IMR-90 (cell line): Measurements from ENCODE around the gene DOCK1. TPM values are rescaled to one million over a fixed set of nuclear protein-coding genes. Genes with fewer than 3 reads are reported as not detected.

Experiments used
- ATAC-seq: fragments of 200-7000 bp; cut with Tn5 transposase; 2 replicates; pipeline ENCODE4 v1.9.1; 2020; ENCODE audit warnings: low read depth, mild to moderate bottlenecking, moderate library complexity
- BruUV-seq: library from RNA; stranded (reverse); fragments of 400-500 nt; replicated peaks from 2 replicates; lab custom pipeline; 2021; lab: Mats Ljungman, UMichigan
- CTCF ChIA-PET: fragments of 300-600 bp; formaldehyde crosslinking; extraction: SDS; loops from one replicate; lab custom pipeline; 2021; ENCODE audit warnings: antibody characterized with exemption; lab: Yijun Ruan, JAX
- POLR2A ChIA-PET: fragments of 300-600 bp; sonication (Branson Sonifier 250); formaldehyde crosslinking; loops from one replicate; lab custom pipeline; 2022; ENCODE audit warnings: antibody characterized with exemption; ENCODE audit not compliant: unreplicated experiment; lab: Charles Lee
- DNase-seq: peaks from one replicate; pipeline ENCODE4 v3.0.0; 2013
- H2AFZ ChIP-seq: replicated peaks from 2 replicates; pipeline ENCODE3; 2013; ENCODE audit warnings: low read length, mild to moderate bottlenecking; ENCODE audit not compliant: poor library complexity
- H2AK5ac ChIP-seq: 2 replicates; pipeline ENCODE4 v1.6.1; 2013; ENCODE audit warnings: low read depth, low read length, inconsistent platforms
- H2AK9ac ChIP-seq: replicated peaks from 2 replicates; pipeline ENCODE3; 2013; ENCODE audit warnings: mild to moderate bottlenecking, low read depth, low read length, moderate library complexity; ENCODE audit not compliant: poor library complexity
- H2BK120ac ChIP-seq: 2 replicates; pipeline ENCODE4 v1.6.1; 2013; ENCODE audit warnings: low read depth, low read length, inconsistent platforms
- H2BK15ac ChIP-seq: 3 replicates; pipeline ENCODE4 v1.6.1; 2013; ENCODE audit warnings: low read depth, low read length, inconsistent platforms
- H2BK20ac ChIP-seq: 2 replicates; pipeline ENCODE4 v1.6.1; 2013; ENCODE audit warnings: low read depth, mild to moderate bottlenecking, inconsistent platforms, low read length, moderate library complexity
- H2BK5ac ChIP-seq: 2 replicates; pipeline ENCODE4 v1.6.1; 2013; ENCODE audit warnings: mild to moderate bottlenecking, low read depth, low read length, inconsistent platforms; ENCODE audit not compliant: poor library complexity, severe bottlenecking
- H3K14ac ChIP-seq: replicated peaks from 2 replicates; pipeline ENCODE4 v1.6.1; 2013; ENCODE audit warnings: low read depth, low read length, inconsistent platforms
- H3K18ac ChIP-seq: 2 replicates; pipeline ENCODE4 v1.6.1; 2013; ENCODE audit warnings: low read depth, low read length, control low read depth
- H3K23ac ChIP-seq: 2 replicates; pipeline ENCODE4 v1.6.1; 2013; ENCODE audit warnings: low read depth, low read length, inconsistent platforms
- H3K27ac ChIP-seq: 2 replicates; pipeline ENCODE4 v1.5.1; 2013; ENCODE audit warnings: mild to moderate bottlenecking, control low read depth, low read length; ENCODE audit not compliant: insufficient read depth
- H3K27me3 ChIP-seq: 2 replicates; pipeline ENCODE4 v1.6.1; 2013; ENCODE audit warnings: low read length; ENCODE audit not compliant: control insufficient read depth, insufficient read depth
- H3K36me3 ChIP-seq: 2 replicates; pipeline ENCODE4 v1.6.1; 2013; ENCODE audit warnings: low read length, mixed read lengths; ENCODE audit not compliant: control insufficient read depth, insufficient read depth
- H3K4ac ChIP-seq: 2 replicates; pipeline ENCODE4 v1.6.1; 2013; ENCODE audit warnings: low read depth, low read length, inconsistent platforms
- H3K4me1 ChIP-seq: 2 replicates; pipeline ENCODE4 v1.6.1; 2013; ENCODE audit warnings: low read length, mixed read lengths; ENCODE audit not compliant: control insufficient read depth, insufficient read depth
- H3K4me2 ChIP-seq: 2 replicates; pipeline ENCODE4 v1.6.1; 2013; ENCODE audit warnings: low read depth, mild to moderate bottlenecking, control low read depth, low read length, moderate library complexity
- H3K4me3 ChIP-seq: 2 replicates; pipeline ENCODE4 v1.5.1; 2013; ENCODE audit warnings: low read depth, mild to moderate bottlenecking, control low read depth, low read length, moderate library complexity; ENCODE audit not compliant: insufficient read depth
- H3K56ac ChIP-seq: 2 replicates; pipeline ENCODE4 v1.6.1; 2013; ENCODE audit warnings: low read length, inconsistent platforms; ENCODE audit not compliant: insufficient read depth; ENCODE audit errors: extremely low read depth
- H3K79me1 ChIP-seq, 2 experiments: 2 replicates each; pipeline ENCODE4 v1.6.1; 2013; ENCODE audit warnings: low read length in 2 of 2, inconsistent platforms in 1 of 2, low read depth in 1 of 2
- H3K9ac ChIP-seq: 2 replicates; pipeline ENCODE4 v1.6.1; 2013; ENCODE audit warnings: low read depth, low read length, control low read depth
- H3K9me1 ChIP-seq: 2 replicates; pipeline ENCODE4 v1.6.1; 2013; ENCODE audit warnings: low read length, inconsistent platforms; ENCODE audit not compliant: insufficient read depth
- H3K9me3 ChIP-seq: 2 replicates; pipeline ENCODE4 v1.6.1; 2013; ENCODE audit warnings: low read length; ENCODE audit not compliant: control insufficient read depth, insufficient read depth
- H4K20me1 ChIP-seq: 2 replicates; pipeline ENCODE4 v1.6.1; 2013; ENCODE audit warnings: low read length, inconsistent platforms; ENCODE audit not compliant: insufficient read depth
- H4K5ac ChIP-seq: 2 replicates; pipeline ENCODE4 v1.6.1; 2013; ENCODE audit warnings: mild to moderate bottlenecking, low read depth, low read length, control low read depth
- H4K8ac ChIP-seq, 2 experiments: 2 replicates each; pipeline ENCODE4 v1.6.1; 2013; ENCODE audit warnings: low read depth in 2 of 2, low read length in 2 of 2, control low read depth in 1 of 2, inconsistent platforms in 1 of 2
- H4K91ac ChIP-seq: 2 replicates; pipeline ENCODE4 v1.6.1; 2013; ENCODE audit warnings: low read depth, low read length, inconsistent platforms; ENCODE audit not compliant: insufficient read depth
- BHLHE40 ChIP-seq: fragments of 150-350 bp; IDR thresholded peaks from 2 replicates; pipeline ENCODE4 v1.6.1; 2016; ENCODE audit warnings: mild to moderate bottlenecking, low read depth, low read length
- CEBPB ChIP-seq: IDR thresholded peaks from 2 replicates; pipeline ENCODE4 v1.6.1; 2012; ENCODE audit warnings: low read depth, low read length, improper control_type of control experiment
- CHD1 ChIP-seq: IDR thresholded peaks from 2 replicates; pipeline ENCODE4 v1.6.1; 2012; ENCODE audit warnings: low read depth, low read length, improper control_type of control experiment
- CTCF ChIP-seq: conservative IDR thresholded peaks from 2 replicates; pipeline ENCODE4 v1.5.1; 2012; ENCODE audit warnings: mild to moderate bottlenecking, low read depth, low read length, improper control_type of control experiment
- ELK1 ChIP-seq: fragments of 150-350 bp; IDR thresholded peaks from 2 replicates; pipeline ENCODE4 v1.6.1; 2016; ENCODE audit warnings: low read depth, mild to moderate bottlenecking, low read length, moderate library complexity, borderline replicate concordance
- FOS ChIP-seq: fragments of 150-350 bp; IDR thresholded peaks from 2 replicates; pipeline ENCODE4 v1.6.1; 2016; ENCODE audit warnings: low read depth, low read length
- MAFK ChIP-seq: IDR thresholded peaks from 2 replicates; pipeline ENCODE4 v1.6.1; 2012; ENCODE audit warnings: low read depth, low read length, improper control_type of control experiment
- MAZ ChIP-seq: IDR thresholded peaks from 2 replicates; pipeline ENCODE4 v1.6.1; 2012; ENCODE audit warnings: low read depth, mild to moderate bottlenecking, low read length, improper control_type of control experiment, moderate library complexity, borderline replicate concordance
- MXI1 ChIP-seq: IDR thresholded peaks from 2 replicates; pipeline ENCODE4 v1.6.1; 2012; ENCODE audit warnings: low read depth, mild to moderate bottlenecking, low read length, moderate library complexity, borderline replicate concordance
- NFE2L2 ChIP-seq: fragments of 150-350 bp; IDR thresholded peaks from 2 replicates; pipeline ENCODE4 v1.6.1; 2016; ENCODE audit warnings: low read depth, mild to moderate bottlenecking, low read length
- POLR2A ChIP-seq: IDR thresholded peaks from 2 replicates; pipeline ENCODE4 v1.6.1; 2012; ENCODE audit warnings: mild to moderate bottlenecking, low read depth, low read length
- RAD21 ChIP-seq: IDR thresholded peaks from 2 replicates; pipeline ENCODE4 v1.6.1; 2012; ENCODE audit warnings: low read length, improper control_type of control experiment
- RCOR1 ChIP-seq: IDR thresholded peaks from 2 replicates; pipeline ENCODE4 v1.6.1; 2012; ENCODE audit warnings: mild to moderate bottlenecking, low read length, improper control_type of control experiment; ENCODE audit not compliant: insufficient replicate concordance
- RFX5 ChIP-seq: IDR thresholded peaks from 2 replicates; pipeline ENCODE4 v1.8.0; 2012; ENCODE audit warnings: low read depth, mild to moderate bottlenecking, low read length, moderate library complexity
- SMC3 ChIP-seq: fragments of 150-350 bp; IDR thresholded peaks from 2 replicates; pipeline ENCODE4 v1.6.1; 2016; ENCODE audit warnings: low read depth, mild to moderate bottlenecking, antibody characterized with exemption, low read length, moderate library complexity
- USF2 ChIP-seq: fragments of 150-350 bp; IDR thresholded peaks from 2 replicates; pipeline ENCODE4 v1.6.1; 2017; ENCODE audit warnings: mild to moderate bottlenecking, antibody characterized with exemption, low read length, low read depth
- WGBS, 2 experiments: methylation state at CpG; one replicate each; pipeline versions ENCODE4 v1.1.5 to v1.1.7; 2013; ENCODE audit warnings: missing lambda C conversion rate in 2 of 2; ENCODE audit not compliant: insufficient read length in 1 of 2; ENCODE audit errors: extremely low coverage in 2 of 2; 5-methylcytosine and 5-hydroxymethylcytosine counted together
- dilution Hi-C: fragments of 300-500 bp; cut with HindIII; formaldehyde crosslinking; loops from one replicate; pipeline ENCODE4 v1.14.3; 2018; ENCODE audit warnings: low sequenced_read_pairs; ENCODE audit not compliant: unreplicated experiment
- in situ Hi-C: fragments of 300-500 bp; cut with MboI; formaldehyde crosslinking; loops from 3 replicates; pipeline ENCODE4 v1.14.3; 2019; ENCODE audit warnings: low sequenced_read_pairs, inconsistent platforms, mixed read lengths
- intact Hi-C: fragments of 100-400 bp; cut with micrococcal nuclease; formaldehyde crosslinking; loops from 2 replicates; pipeline ENCODE4 v1.10.0; 2022
- polyA plus RNA-seq, 3 experiments: library from polyadenylated mRNA; depleted of rRNA; stranded (reverse); fragments of >200 nt; gene quantifications; 2 replicates each; pipeline ENCODE4 v1.2.3, GENCODE V29; 2012; ENCODE audit warnings: low replicate concordance in 1 of 3
- total RNA-seq: library from RNA; depleted of rRNA; stranded (reverse); fragments of >200 nt; gene quantifications from 2 replicates; pipeline ENCODE4 v1.2.3, GENCODE V29; 2012

DOCK1 gene
- total and polyA plus RNA-seq, 2 of the 4 experiments (the other 2 are of a cell fraction): 28.2 to 71.0 TPM

- no peak overlapping the region for H3K4me3 ChIP-seq
- no peak overlapping the region for H4K8ac ChIP-seq
- TF ChIP-seq MAFK (no peak), USF2 (no peak), MXI1 (no peak), POLR2A (no peak), CHD1 (no peak), MAZ (no peak), BHLHE40 (no peak), RCOR1 (no peak), NFE2L2 (no peak), CTCF (no peak), ELK1 (no peak), SMC3 (no peak), FOS (no peak), RAD21 (no peak), CEBPB (no peak), RFX5 (no peak)
- no peak overlapping the region for H2BK120ac ChIP-seq
- H3K18ac ChIP-seq: no peak overlapping the region
- no peak overlapping the region for H2BK20ac ChIP-seq
- H3K4me1 ChIP-seq: peaks cover 6% of the 10 kb centered on the region; the same call in 1 of the 2 replicates
- H3K9me1 ChIP-seq: peaks cover 15% of the 10 kb centered on the region
- peaks cover 30% of the 10 kb centered on the region; the same call in 1 of the 2 replicates for H4K20me1 ChIP-seq
- H2AFZ ChIP-seq: no peak overlapping the region
- H2AK9ac ChIP-seq: no peak overlapping the region
- no peak overlapping the region for H2AK5ac ChIP-seq
- H3K14ac ChIP-seq: no peak overlapping the region
- H3K56ac ChIP-seq: no peak overlapping the region
- H3K23ac ChIP-seq: no peak overlapping the region
- no peak overlapping the region for H3K4ac ChIP-seq
- no peak for DNase-seq
- H4K5ac ChIP-seq: no peak overlapping the region
- ATAC-seq: no peak
- no TSS peak for BruUV-seq
- H2BK15ac ChIP-seq: no peak overlapping the region
- dilution Hi-C loops: no loop called here
- intact Hi-C loops: loop anchor here (2.0 kb wide), 1 partner anchor 33 kb away; no protein-coding TSS in a partner anchor
- no peaks in the 10 kb centered on the region for H3K9me3 ChIP-seq
- 90% methylated on average over 9 of the region's 13 CpGs; no CpG with 5 or more reads in 1 of the 2 experiments for WGBS, 2 experiments
- H3K36me3 ChIP-seq: no peaks in the 10 kb centered on the region
- H3K27me3 ChIP-seq: no peaks in the 10 kb centered on the region
- H3K79me1 ChIP-seq: peaks cover 30 to 45% of the 10 kb centered on the region in 2 experiments
- ChIA-PET POLR2A (no interaction called here), CTCF (no interaction called here)
- no peak overlapping the region for H3K9ac ChIP-seq
- no peak overlapping the region for H3K4me2 ChIP-seq
- H4K91ac ChIP-seq: no peak overlapping the region
- in situ Hi-C loops: no loop called here
- no peak overlapping the region for H3K27ac ChIP-seq
- H2BK5ac ChIP-seq: no peak overlapping the region
These were observed 254.5 kb downstream of the DOCK1 start for GRCh38 chr10:127159648-127160245.
